Measurements from ENCODE around the gene PSMD13. TPM values are rescaled to one million over a fixed set of nuclear protein-coding genes. Genes with fewer than 3 reads are reported as not detected.
A peak's percentile ranks its signal among the peaks of the same experiment; 100 is the strongest.

PSMD13 gene
- total and polyA plus RNA-seq, 2 of the 13 experiments (the other 11 are each of a cell fraction or from before 2014, with no cell fraction given) = 83.0 to 117 TPM

GRCh38 chr11:235997-236773, 591 bp upstream of the PSMD13 start, which contains the start of gene SIRT3 (continued):
- TF ChIP-seq MTERF4 (CRISPR knock-in tag; IDR thresholded peaks at IDR 0.05) (no peak; the same call in 1 of the 2 replicates), PRMT3 (CRISPR knock-in tag; IDR thresholded peaks at IDR 0.05; ENCODE audit: borderline replicate concordance, low read depth) (no peak), CBX1 (IDR thresholded peaks at IDR 0.05; ENCODE audit: low read depth) (no peak), ZNF20 (CRISPR knock-in tag; IDR thresholded peaks at IDR 0.05) (no peak; the same call in 1 of the 2 replicates), ZNF83 (CRISPR knock-in tag; IDR thresholded peaks at IDR 0.05; ENCODE audit: borderline replicate concordance) (no peak), MXD1 (CRISPR knock-in tag; IDR thresholded peaks at IDR 0.05) (no peak), GRHL1 (CRISPR knock-in tag; conservative IDR thresholded peaks at IDR 0.05) (no peak), POLR2AphosphoS2 (IDR thresholded peaks at IDR 0.05; ENCODE audit: low read depth, low read length) (no peak), ZNF883 (CRISPR knock-in tag; IDR thresholded peaks at IDR 0.05; ENCODE audit: not compliant biosample characterization) (no peak), ZFP91 (CRISPR knock-in tag; IDR thresholded peaks at IDR 0.05; ENCODE audit: borderline replicate concordance) (peak; percentile 4; the same call in 1 of the 2 replicates), PRDM10 (CRISPR knock-in tag; IDR thresholded peaks at IDR 0.05; ENCODE audit: low read depth) (no peak), NFE2 (CRISPR knock-in tag; IDR thresholded peaks at IDR 0.05) (no peak), ZNF543 (CRISPR knock-in tag; IDR thresholded peaks at IDR 0.05) (0 out of 2 replicates have a peak, but pooled peaks have one; percentile 21), MXD4 (CRISPR knock-in tag; IDR thresholded peaks at IDR 0.05) (no peak; the same call in 1 of the 2 replicates), ZNF550 (CRISPR knock-in tag; IDR thresholded peaks at IDR 0.05; ENCODE audit: borderline replicate concordance) (no peak), DDIT3 (CRISPR knock-in tag; IDR thresholded peaks at IDR 0.05) (no peak), ZNF598 (CRISPR knock-in tag; IDR thresholded peaks at IDR 0.05; ENCODE audit: borderline replicate concordance) (no peak)

Measured in HepG2 (cell line).